Measurements from ENCODE around the gene C1GALT1. TPM values are rescaled to one million over a fixed set of nuclear protein-coding genes. Genes with fewer than 3 reads are reported as not detected.
A peak's percentile ranks its signal among the peaks of the same experiment; 100 is the strongest.

The C1GALT1 gene
- total RNA-seq, 4 donors from 2014 or later = 26.8 to 45.9 (median 29.4) TPM

GRCh38 chr7:7177044-7177517, 5.3 kb upstream of the C1GALT1 start:
- WGBS, 2 donors = 45 to 60% methylated on average over 1 of the region's 1 CpG
- TF ChIP-seq POLR2A (IDR thresholded peaks at IDR 0.05) = no peak
- no peak overlapping the region for H3K4me3 ChIP-seq (ENCODE audit: low read depth, poor library complexity, severe bottlenecking)
- no peak for DNase-seq (ENCODE audit: low spot score in 2 of 2)
- intact Hi-C loops (cut with DNase I; ENCODE audit: low total_unique reads) = no loop called here

DNA sequence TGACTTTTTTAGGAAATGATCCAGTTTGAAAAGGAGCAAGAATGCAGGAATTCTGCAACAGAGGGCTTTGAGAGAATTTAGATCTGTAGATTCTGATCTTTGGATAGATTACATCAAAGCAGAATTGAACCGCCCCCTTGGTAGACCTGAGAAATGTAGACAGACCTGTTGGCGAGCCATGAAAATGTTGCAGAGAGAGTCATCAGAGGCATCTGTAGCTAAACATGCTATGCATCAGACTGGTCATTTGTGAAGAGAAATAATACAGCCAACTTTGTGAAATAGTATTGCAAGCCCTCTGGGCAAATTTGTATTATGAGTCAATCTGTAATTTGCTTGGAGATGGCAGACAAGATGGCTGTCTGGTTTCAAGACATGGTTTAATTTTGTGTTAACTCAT, 4.3 kb upstream of the C1GALT1 start:
- H3K4me3 ChIP-seq (ENCODE audit: low read depth, poor library complexity, severe bottlenecking) = no peak overlapping the region
- DNase-seq (ENCODE audit: low spot score in 2 of 2) = no peak
- 72 to 75% methylated on average over 2 of the region's 2 CpGs for WGBS, 2 donors
- intact Hi-C loops (cut with DNase I; ENCODE audit: low total_unique reads) = no loop called here
- TF ChIP-seq POLR2A (IDR thresholded peaks at IDR 0.05) (no peak), CTCF (IDR thresholded peaks at IDR 0.05) (no peak)

DNA sequence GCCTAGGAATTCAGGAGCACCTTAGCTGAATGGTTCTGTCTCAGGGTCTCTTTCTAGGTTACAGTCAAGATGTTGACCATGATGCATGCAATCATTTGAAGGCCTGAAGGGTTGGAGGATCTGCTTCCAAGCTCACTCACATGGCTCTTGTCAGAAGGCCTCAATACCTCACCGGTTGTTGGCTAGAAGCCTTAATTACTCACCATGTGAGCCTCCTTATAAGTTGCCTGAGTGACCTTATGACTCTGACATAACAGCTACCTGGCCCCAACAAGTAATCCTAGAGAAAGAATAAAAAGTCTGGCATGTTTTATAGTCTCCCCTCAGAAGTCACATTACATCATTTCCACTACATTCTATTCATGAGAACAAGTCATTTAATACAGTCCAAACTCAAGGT, 3.4 kb upstream of the C1GALT1 start:
- DNase-seq (ENCODE audit: low spot score in 2 of 2) = no peak
- no peak overlapping the region for H3K4me3 ChIP-seq (ENCODE audit: low read depth, poor library complexity, severe bottlenecking)
- intact Hi-C loops (cut with DNase I; ENCODE audit: low total_unique reads) = no loop called here
- 47 to 73% methylated on average over 1 of the region's 1 CpG for WGBS, 2 donors
- no peak for TF ChIP-seq POLR2A (IDR thresholded peaks at IDR 0.05)
- no peak for TF ChIP-seq CTCF (IDR thresholded peaks at IDR 0.05)

- H3K4me3 ChIP-seq (ENCODE audit: low read depth, poor library complexity, severe bottlenecking) = no peak overlapping the region
- TF ChIP-seq CTCF (IDR thresholded peaks at IDR 0.05) = no peak
- TF ChIP-seq POLR2A (IDR thresholded peaks at IDR 0.05) = no peak
- DNase-seq (ENCODE audit: low spot score in 2 of 2) = no peak
- intact Hi-C loops (cut with DNase I; ENCODE audit: low total_unique reads) = no loop called here
- WGBS, 2 donors = 83 to 93% methylated on average over 8 of the region's 8 CpGs
Measured at GRCh38 chr7:7180725-7181449, 1.5 kb upstream of the C1GALT1 start.

DNA sequence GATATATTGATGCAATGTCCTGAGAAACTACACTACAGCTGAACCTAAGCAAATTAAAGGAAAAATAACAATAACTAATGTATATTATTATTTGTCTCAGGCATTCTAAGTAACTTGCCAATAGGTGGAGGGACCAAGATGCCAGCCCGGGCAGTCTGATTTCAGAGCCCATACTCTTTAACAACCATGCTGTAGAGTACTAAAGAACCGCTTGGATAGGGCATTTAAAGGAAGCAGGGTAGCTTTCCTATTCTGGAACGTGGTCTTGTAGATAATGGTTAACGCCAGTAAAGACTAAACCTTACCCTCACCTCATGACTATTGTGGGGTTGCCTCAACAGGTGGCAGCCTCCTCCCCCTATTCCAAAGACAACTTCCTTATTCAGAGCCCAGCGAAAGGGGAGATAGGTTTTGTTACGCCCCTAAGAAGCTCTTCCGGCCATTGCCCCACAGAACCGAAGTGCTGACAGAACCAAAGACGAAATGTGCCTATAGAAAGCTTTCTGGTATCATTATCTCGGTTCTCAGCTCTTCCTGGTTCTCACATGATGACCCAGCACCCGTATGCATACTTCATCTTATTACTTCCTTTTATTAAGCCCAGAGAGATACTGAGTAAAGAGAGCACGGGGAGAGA, 707 bp upstream of the C1GALT1 start:
- H3K4me3 ChIP-seq (ENCODE audit: low read depth, poor library complexity, severe bottlenecking) = peak overlapping the region; percentile 48
- intact Hi-C loops (cut with DNase I; ENCODE audit: low total_unique reads) = no loop called here
- TF ChIP-seq POLR2A (IDR thresholded peaks at IDR 0.05) (no peak), CTCF (IDR thresholded peaks at IDR 0.05) (no peak)
- DNase-seq (ENCODE audit: low spot score in 2 of 2) = peak; percentile 28 to 84
- 1 to 2% methylated on average over 12 of the region's 12 CpGs for WGBS, 2 donors

DNA sequence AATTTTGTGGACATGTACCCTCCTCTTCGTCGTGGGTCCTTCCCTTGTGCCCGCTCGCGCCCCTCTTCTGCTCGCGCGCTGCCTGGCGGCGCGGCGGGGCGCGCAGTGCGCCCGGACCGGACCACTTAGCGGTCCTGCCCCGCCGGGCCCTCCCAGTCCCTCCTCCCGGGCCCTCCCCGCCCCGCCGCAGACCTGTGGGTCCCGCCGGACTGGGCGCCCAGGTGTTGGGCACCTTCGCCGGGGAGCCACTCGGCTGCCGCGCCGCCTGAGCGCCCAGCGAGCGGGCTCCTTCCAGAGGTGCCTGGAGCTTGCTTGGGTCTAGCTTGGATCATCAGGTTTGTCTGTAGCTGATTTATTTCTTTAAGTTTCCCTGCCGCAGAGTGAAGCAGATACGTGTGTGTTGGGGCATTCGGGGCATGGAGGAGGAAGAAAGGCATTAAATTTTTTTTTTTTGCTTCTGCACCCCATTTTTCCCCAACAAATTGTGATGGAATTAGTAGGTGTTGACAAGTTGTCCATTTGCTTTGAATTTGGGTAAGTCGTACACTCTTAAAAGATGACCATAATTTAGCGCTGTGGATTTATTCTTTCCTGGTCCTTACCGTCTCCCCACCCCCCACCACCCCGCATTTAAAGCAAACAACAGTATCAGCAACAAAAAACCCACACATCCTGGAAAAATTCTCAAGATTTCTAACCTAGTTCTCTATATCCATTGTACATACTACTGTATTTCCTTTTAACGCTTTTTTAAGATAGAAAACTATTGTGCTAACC, 905 bp downstream of the C1GALT1 start:
- no peak for TF ChIP-seq CTCF (IDR thresholded peaks at IDR 0.05)
- WGBS, 2 donors = 1% methylated on average over 40 of the region's 44 CpGs
- DNase-seq (ENCODE audit: low spot score in 2 of 2) = peak in 1 of 2 donors; percentile 29
- peak overlapping the region; percentile 71 for H3K4me3 ChIP-seq (ENCODE audit: low read depth, poor library complexity, severe bottlenecking)
- intact Hi-C loops (cut with DNase I; ENCODE audit: low total_unique reads) = no loop called here

Data from lower leg skin (tissue), 4 donors.